Upper lobe of left lung (tissue), 4 donors: ENCODE data around the gene CNN3.

Source experiments
- EP300 ChIP-seq, 4 donors: sonication (generic); formaldehyde crosslinking; IDR thresholded peaks; one replicate each; pipeline ENCODE4 v1.5.1; 2017; ENCODE audit warnings: antibody characterized with exemption in 4 of 4, control low read depth in 2 of 4
- POLR2A ChIP-seq, 4 donors: fragments of 450-650 bp; IDR thresholded peaks; one replicate each; pipeline ENCODE4 v1.5.1; 2016 to 2017; ENCODE audit warnings: antibody characterized with exemption in 4 of 4, mild to moderate bottlenecking in 2 of 4
- POLR2AphosphoS5 ChIP-seq, 2 donors: sonication (generic); formaldehyde crosslinking; IDR thresholded peaks; one replicate each; pipeline ENCODE4 v1.5.1; 2017; ENCODE audit warnings: antibody characterized with exemption in 2 of 2
- TF ChIP-seq, protein P1 (sequence below), 6 experiments: fragments of 450-650 bp in 4 of 6; fragments of 200-600 bp in 2 of 6; sonication (generic) in 2 of 6; IDR thresholded peaks; one replicate each; pipeline ENCODE4 v1.5.1; 2016 to 2019; ENCODE audit warnings: antibody characterized with exemption in 6 of 6

DNA sequence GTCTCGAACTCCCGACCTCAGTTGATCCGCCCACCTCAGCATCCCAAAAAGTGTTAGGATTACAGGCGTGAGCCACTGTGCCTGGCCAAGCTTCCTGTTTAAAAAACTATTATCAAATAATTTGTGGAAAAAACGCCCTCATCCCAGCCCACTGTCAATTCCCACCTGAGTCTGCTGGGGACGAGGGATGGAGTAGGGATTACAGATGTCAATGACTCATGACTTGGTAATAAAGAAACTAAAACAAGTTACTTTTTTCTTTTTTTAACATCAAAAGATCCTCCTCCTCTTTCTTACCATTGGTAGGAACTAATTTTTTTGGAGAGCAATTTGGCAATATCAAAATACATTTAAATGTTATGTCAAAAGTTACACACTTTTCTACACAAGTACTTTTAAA is 9.7 kb downstream of the CNN3 start:
- TF ChIP-seq, protein P1, sequence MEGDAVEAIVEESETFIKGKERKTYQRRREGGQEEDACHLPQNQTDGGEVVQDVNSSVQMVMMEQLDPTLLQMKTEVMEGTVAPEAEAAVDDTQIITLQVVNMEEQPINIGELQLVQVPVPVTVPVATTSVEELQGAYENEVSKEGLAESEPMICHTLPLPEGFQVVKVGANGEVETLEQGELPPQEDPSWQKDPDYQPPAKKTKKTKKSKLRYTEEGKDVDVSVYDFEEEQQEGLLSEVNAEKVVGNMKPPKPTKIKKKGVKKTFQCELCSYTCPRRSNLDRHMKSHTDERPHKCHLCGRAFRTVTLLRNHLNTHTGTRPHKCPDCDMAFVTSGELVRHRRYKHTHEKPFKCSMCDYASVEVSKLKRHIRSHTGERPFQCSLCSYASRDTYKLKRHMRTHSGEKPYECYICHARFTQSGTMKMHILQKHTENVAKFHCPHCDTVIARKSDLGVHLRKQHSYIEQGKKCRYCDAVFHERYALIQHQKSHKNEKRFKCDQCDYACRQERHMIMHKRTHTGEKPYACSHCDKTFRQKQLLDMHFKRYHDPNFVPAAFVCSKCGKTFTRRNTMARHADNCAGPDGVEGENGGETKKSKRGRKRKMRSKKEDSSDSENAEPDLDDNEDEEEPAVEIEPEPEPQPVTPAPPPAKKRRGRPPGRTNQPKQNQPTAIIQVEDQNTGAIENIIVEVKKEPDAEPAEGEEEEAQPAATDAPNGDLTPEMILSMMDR (IDR thresholded peaks at IDR 0.05): no peak
- no peak for TF ChIP-seq POLR2A (IDR thresholded peaks at IDR 0.05)
- no peak for TF ChIP-seq POLR2AphosphoS5 (IDR thresholded peaks at IDR 0.05)
- TF ChIP-seq EP300 (IDR thresholded peaks at IDR 0.05): no peak
